Gastroesophageal sphincter (tissue), 3 donors: ENCODE measurements around the gene CNNM2.

Experiments used
- CTCF ChIP-seq, 4 experiments: fragments of 200-600 bp in 2 of 4; fragments of 450-650 bp in 2 of 4; sonication (generic) in 1 of 4; IDR thresholded peaks; one replicate each; pipeline ENCODE4 v1.5.1; 2017 to 2019; ENCODE audit warnings: antibody characterized with exemption in 4 of 4, mild to moderate bottlenecking in 2 of 4, moderate library complexity in 2 of 4
- POLR2A ChIP-seq, 2 donors: fragments of 450-650 bp; IDR thresholded peaks; one replicate each; pipeline ENCODE4 v1.6.1; 2017; ENCODE audit warnings: antibody characterized with exemption in 2 of 2, mild to moderate bottlenecking in 2 of 2, moderate library complexity in 1 of 2

- TF ChIP-seq CTCF (IDR thresholded peaks at IDR 0.05) (no peak), POLR2A (IDR thresholded peaks at IDR 0.05) (no peak)
Observed at GRCh38 chr10:103120546-103120945, 202.5 kb downstream of the CNNM2 start.
